Measurements from ENCODE around the gene SP2. TPM values are rescaled to one million over a fixed set of nuclear protein-coding genes. Genes with fewer than 3 reads are reported as not detected.

Gene SP2
- total RNA-seq, 2 donors from 2014 or later, result 15.2 to 15.8 TPM

- Histone ChIP-seq H3K4me1 (replicated peaks) (no peaks in the 10 kb centered on the region), H3K27me3 (replicated peaks; ENCODE audit: insufficient read depth) (no peaks in the 10 kb centered on the region), H3K27ac (peak overlapping the region; percentile 77 to 84), H3K36me3 (no peaks in the 10 kb centered on the region), H3K9me3 (no peaks in the 10 kb centered on the region), H3K4me3 (peak overlapping the region; percentile 41 to 43)
- intact Hi-C loops (cut with DNase I), result no loop called here
- WGBS, result 47% methylated on average over 4 of the region's 4 CpGs
- TF ChIP-seq CTCF (IDR thresholded peaks at IDR 0.05), result no peak
- no peak for TF ChIP-seq POLR2A (IDR thresholded peaks at IDR 0.05)
- TF ChIP-seq POLR2AphosphoS5 (IDR thresholded peaks at IDR 0.05), result no peak
- DNase-seq (ENCODE audit: low spot score), result no peak
These were observed 61.0 kb downstream of the SP2 start for GRCh38 chr17:47956791-47957590.

- Histone ChIP-seq H3K4me3 (peak within 1 kb of the TSS; percentile 41 to 43), H3K36me3 (no peaks in the 10 kb centered on the region), H3K9me3 (no peaks in the 10 kb centered on the region), H3K27ac (peak within 1 kb of the TSS; percentile 77 to 84), H3K4me1 (replicated peaks) (no peaks in the 10 kb centered on the region), H3K27me3 (replicated peaks; ENCODE audit: insufficient read depth) (no peaks in the 10 kb centered on the region)
- WGBS, result 31% methylated on average over 16 of the region's 16 CpGs
- intact Hi-C loops (cut with DNase I), result no loop called here
- DNase-seq (ENCODE audit: low spot score), result peak; percentile 77
- TF ChIP-seq CTCF (IDR thresholded peaks at IDR 0.05) (no peak), POLR2A (IDR thresholded peaks at IDR 0.05) (peak; percentile 64), POLR2AphosphoS5 (IDR thresholded peaks at IDR 0.05) (peak; percentile 32)
These were observed 61.8 kb downstream of the SP2 start, which contains the start of gene PRR15L for GRCh38 chr17:47957591-47958490. PRR15L (minus strand) TSS chr17:47957883; CDS start chr17:47953234, 4,649 bp downstream.

GRCh38 chr17:47959825-47960655 is 64.0 kb downstream of the SP2 start:
- TF ChIP-seq POLR2A (IDR thresholded peaks at IDR 0.05) (no peak), POLR2AphosphoS5 (IDR thresholded peaks at IDR 0.05) (no peak), CTCF (IDR thresholded peaks at IDR 0.05) (no peak)
- Histone ChIP-seq H3K4me1 (replicated peaks) (no peaks in the 10 kb centered on the region), H3K4me3 (no peak overlapping the region), H3K27ac (no peak overlapping the region), H3K36me3 (no peaks in the 10 kb centered on the region), H3K27me3 (replicated peaks; ENCODE audit: insufficient read depth) (no peaks in the 10 kb centered on the region), H3K9me3 (no peaks in the 10 kb centered on the region)
- no peak for DNase-seq (ENCODE audit: low spot score)
- 51% methylated on average over 8 of the region's 8 CpGs for WGBS
- intact Hi-C loops (cut with DNase I), result no loop called here

- intact Hi-C loops (cut with DNase I), result no loop called here
- H3K9me3 ChIP-seq, result no peaks in the 10 kb centered on the region
- H3K36me3 ChIP-seq, result no peaks in the 10 kb centered on the region
- TF ChIP-seq CTCF (IDR thresholded peaks at IDR 0.05), result no peak
- no peak for TF ChIP-seq POLR2A (IDR thresholded peaks at IDR 0.05)
- TF ChIP-seq POLR2AphosphoS5 (IDR thresholded peaks at IDR 0.05), result no peak
- H3K4me1 ChIP-seq (replicated peaks), result no peaks in the 10 kb centered on the region
- WGBS, result 89% methylated on average over 6 of the region's 6 CpGs
- H3K27ac ChIP-seq, result no peak overlapping the region
- no peaks in the 10 kb centered on the region for H3K27me3 ChIP-seq (replicated peaks; ENCODE audit: insufficient read depth)
- H3K4me3 ChIP-seq, result no peak overlapping the region
- no peak for DNase-seq (ENCODE audit: low spot score)
These were observed 65.4 kb downstream of the SP2 start for GRCh38 chr17:47961406-47961805.

Data from prostate gland (tissue), 2 donors.